Activated T-cell treated with anti-CD3 and anti-CD28 coated beads for 4 hours (primary cell): ENCODE measurements around the gene TRAPPC2.
"Not testable (repeated sequence)": the region's sequence is repeated elsewhere in the genome, so short reads cannot be mapped to it uniquely, and the experiment has no call there.

Source experiments
- DNase-seq: peaks from one replicate; pipeline ENCODE4 v3.0.0-alpha.2; 2020

Gene TRAPPC2

GRCh38 chrX:13742397-13743176, 8.2 kb upstream of the TRAPPC2 start:
- no peak for DNase-seq

DNA sequence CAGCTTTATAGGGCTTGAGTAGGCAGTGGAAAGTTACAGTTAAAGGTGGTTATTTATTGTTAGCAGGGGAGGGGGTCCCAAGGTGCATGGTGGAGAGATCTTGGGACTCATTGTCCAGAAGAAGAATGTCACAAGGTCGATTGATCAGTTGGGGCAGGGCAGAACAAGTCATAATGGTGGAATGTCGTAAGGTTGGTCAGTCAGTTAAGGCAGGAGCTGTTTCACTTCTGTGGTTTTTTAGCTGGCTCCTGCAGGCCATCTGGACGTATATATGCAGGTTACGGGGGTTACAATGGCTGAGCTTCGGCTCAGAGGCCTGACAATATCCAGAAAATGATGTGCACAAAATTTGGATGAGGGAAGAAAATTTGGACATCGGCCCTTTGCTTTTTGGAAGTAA, 7.3 kb upstream of the TRAPPC2 start:
- DNase-seq, result no peak

- no peak for DNase-seq
Measured at GRCh38 chrX:13733506-13733905, 914 bp downstream of the TRAPPC2 start.

DNA sequence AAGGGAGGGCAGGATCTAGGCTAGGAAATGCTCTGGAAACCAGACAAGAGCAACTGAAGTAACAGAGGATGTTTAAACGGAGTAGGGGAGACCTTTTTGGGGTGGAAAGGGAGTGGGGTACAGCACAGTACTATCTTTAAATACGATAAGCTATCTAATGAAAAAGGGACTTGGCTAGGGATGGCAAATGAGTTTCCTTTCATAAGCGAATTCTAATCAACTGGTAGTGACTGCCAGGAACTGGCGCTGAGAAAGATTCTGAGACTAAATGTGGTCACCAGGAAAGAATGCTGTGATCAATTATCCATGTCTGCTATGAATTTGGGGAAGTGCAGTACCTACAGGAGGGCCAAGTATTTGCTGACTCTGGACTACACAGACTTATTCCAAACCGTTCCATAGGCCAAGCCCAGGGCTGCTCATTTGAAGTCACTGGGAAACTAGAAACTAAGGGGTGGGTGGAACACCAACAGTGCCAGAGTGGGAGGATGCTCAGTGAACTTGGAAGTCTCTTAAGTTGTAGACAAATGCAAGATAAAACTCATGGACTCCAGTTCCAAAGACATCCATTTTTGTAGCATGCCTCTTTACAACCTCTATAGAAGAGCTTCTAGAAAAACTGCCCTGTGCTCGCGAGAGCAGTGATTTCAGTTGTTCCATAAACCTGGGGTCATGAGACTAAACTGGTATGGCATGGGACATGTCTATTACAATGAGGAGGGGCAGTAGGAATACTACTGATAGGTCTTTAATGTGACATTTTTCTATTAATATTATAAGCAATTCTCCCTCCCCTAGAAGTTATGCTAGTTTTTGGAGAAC, 2.0 kb downstream of the TRAPPC2 start:
- no peak for DNase-seq

DNA sequence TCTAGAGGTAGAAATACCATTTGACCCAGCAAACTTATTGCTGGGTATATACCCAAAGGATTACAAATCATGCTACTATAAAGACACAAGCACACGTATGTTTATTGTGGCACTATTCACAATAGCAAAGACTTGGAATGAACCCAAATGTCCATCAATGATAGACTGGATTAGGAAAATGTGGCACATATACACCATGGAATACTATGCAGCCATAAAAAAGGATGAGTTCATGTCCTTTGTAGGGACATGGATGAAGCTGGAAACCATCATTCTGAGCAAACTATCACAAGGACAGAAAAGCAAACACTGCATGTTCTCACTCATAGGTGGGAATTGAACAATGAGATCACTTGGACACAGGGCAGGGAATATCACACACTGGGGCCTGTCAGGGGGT, 3.9 kb downstream of the TRAPPC2 start:
- not testable (repeated sequence) for DNase-seq

GRCh38 chrX:13726583-13726982, 7.8 kb downstream of the TRAPPC2 start:
- not testable (repeated sequence) for DNase-seq

DNA sequence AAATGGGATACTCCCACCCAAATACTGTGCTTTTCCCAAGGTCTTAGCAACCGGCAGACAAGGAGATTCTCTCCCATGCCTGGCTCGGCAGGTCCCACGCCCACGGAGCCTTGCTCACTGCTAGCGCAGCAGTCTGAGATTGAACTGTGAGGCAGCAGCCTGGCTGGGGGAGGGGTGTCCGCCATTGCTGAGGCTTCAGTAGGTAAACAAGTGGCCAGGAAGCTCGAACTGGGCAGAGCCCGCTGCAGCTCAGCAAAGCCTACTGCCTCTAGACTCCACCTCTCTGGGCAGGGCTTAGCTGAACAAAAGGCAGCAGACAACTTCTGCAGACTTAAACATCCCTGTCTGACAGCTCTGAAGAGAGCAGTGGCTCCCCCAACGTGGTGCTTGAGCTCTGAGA, 9.5 kb downstream of the TRAPPC2 start:
- DNase-seq, result not testable (repeated sequence)

- no peak for DNase-seq
Measured at GRCh38 chrX:13721819-13722519, 12.5 kb downstream of the TRAPPC2 start.

- no peak for DNase-seq
Measured at GRCh38 chrX:13721371-13721770, 13.0 kb downstream of the TRAPPC2 start.

- DNase-seq, result no peak
Measured at GRCh38 chrX:13719192-13719856, 15.1 kb downstream of the TRAPPC2 start.

- DNase-seq, result no peak
Measured at GRCh38 chrX:13717700-13718472, 16.5 kb downstream of the TRAPPC2 start.

DNA sequence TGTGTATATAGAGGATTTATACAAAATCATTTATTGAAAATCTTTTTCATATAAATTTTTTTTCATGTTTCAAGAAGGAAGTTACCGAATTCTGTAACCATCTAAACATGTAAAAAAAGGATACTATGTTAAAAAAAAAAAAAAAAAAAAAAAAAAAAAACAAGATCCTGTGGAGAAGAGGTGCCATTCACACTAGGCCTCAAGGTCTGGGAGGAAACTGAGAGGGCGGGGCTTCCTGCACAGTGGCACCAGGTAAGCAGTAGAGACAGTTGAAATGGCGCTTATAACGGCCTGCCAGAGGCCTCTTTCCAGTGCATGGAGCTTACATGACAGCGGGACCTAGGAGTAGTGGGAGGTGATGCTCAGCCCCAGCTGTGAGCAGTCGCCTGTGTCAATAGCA, 17.5 kb downstream of the TRAPPC2 start:
- DNase-seq, result no peak

DNA sequence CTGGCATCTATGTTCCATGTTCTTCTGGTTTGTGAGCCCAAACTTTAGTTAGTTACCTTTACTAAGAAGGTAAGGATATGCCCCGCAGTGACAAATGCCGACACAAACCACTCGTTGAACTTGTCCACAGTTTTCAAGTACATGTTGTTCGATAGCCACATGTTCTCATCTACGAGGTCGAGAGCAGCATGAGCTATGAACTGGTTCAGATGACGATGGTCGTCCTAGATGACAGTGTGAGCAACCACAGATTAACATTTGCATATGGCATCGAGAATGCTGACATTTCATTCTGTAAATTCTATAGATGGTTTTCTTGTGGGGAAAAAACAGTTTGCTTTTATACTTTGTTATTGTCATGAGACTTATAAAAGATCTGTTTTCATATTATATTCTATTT, 18.0 kb downstream of the TRAPPC2 start:
- DNase-seq, result no peak

GRCh38 chrX:13711141-13711540, 23.3 kb downstream of the TRAPPC2 start:
- no peak for DNase-seq

DNA sequence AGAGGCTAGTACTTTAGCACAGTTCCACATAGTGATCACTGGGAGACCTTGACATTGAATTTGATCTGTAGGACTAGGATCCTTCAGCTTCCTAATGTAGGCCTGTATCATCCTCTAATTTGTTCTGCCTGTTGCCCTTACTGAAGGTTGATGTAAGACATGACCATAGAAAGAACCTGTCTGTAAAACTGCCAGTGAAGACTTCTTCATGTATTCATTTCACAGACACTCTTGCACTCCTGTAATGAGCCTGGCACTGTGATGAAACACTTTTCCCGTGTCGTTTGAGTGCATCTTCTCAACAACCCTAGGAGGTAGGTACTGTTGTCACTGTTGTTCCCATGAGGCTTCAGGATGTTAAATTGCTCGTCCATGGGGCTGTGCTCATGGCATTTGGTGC, 30.8 kb downstream of the TRAPPC2 start:
- no peak for DNase-seq

GRCh38 chrX:13703135-13703534, 31.3 kb downstream of the TRAPPC2 start:
- no peak for DNase-seq

GRCh38 chrX:13702111-13702789, 32.2 kb downstream of the TRAPPC2 start:
- DNase-seq, result no peak

GRCh38 chrX:13700380-13700779, 34.0 kb downstream of the TRAPPC2 start:
- DNase-seq, result no peak

DNA sequence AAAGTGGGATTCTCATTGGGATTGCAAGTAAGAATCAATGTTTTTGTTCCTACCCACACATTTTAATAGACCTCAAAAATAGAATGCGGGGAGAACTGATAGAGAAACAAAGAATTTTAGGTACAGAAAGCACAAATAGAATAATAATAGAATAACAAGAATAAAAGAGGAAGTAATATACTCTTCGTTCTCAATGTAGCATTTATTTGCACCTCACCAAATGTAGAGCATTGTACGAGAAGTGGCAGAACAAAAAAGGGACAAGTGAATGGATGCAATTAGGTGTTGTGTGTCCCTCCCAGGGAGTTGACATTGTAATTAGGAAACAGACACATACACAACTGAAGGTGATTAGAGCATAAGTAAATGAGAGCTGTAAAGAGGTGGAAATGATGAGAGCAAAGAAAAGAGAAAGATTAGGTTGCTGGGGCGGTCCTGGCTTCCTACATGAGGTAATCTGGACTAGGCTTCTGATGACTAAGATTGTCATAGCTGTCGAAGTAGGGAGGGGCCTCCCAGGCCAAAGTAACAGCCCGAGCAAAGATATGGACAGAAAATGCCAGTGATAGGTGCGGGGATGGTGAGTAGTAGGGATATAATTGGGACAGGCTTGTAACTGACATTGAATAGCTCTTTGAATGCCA, 35.1 kb downstream of the TRAPPC2 start:
- DNase-seq, result no peak

DNA sequence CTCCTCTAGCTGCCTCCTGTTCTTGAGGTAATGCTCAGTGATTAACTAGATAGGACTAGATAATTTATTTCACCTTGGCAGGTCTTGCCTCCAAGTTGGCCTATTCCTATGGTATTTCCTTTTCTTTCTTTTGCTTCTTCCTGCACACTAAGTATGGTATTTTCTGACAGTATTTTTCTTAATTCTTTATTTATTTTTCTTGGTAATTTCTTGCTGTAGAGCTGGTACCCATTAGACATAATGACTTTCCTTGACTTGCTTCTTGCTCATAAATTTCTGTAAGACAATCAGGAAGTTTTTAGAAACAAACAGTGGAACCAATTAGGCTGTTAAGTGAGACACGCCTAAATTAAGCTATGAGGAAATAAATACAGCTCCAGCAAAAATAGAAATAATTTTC, 36.0 kb downstream of the TRAPPC2 start:
- no peak for DNase-seq

DNA sequence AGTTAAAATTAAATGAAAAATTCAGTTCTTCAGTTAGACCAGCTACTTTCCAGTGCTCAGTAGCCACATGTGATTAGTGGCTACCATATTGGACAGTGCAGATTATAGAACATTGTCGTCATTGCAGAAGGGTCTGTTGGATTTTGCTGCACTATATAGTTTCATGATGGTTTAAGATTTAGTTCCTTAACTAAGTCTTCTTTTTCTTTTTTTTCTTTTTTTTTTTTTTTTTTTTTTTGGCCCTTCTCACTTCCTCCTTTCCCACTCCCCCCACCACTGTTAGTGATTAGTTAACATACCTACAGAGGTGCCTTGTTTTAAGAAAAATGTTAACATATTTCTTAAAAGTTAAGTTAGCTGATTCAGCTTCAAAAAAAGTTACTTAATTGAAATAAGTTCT, 36.4 kb downstream of the TRAPPC2 start:
- DNase-seq, result no peak
